ENCODE data around the gene C1QTNF8.

Gene C1QTNF8

GRCh38 chr16:1117176-1117900 lies 21.3 kb upstream of the C1QTNF8 start:
- H3K9me3 ChIP-seq (ENCODE audit: low read length), result no peaks in the 10 kb centered on the region
- H3K4me1 ChIP-seq (ENCODE audit: insufficient read depth, low read length, severe bottlenecking), result no peaks in the 10 kb centered on the region
- no peaks in the 10 kb centered on the region for H3K79me2 ChIP-seq (ENCODE audit: insufficient read depth, low read length)
- H3K36me3 ChIP-seq (ENCODE audit: insufficient read depth, low read length), result no peaks in the 10 kb centered on the region
- no peaks in the 10 kb centered on the region for H4K20me1 ChIP-seq (ENCODE audit: insufficient read depth, low read length)
- H3K27me3 ChIP-seq (ENCODE audit: insufficient read depth, low read length), result no peaks in the 10 kb centered on the region
- H3K4me3 ChIP-seq (ENCODE audit: low read depth, low read length, poor library complexity, severe bottlenecking), result no peak overlapping the region
- no peak overlapping the region for H3K9ac ChIP-seq (ENCODE audit: low read length)
- H3K9me2 ChIP-seq (ENCODE audit: low read depth, low read length), result no peaks in the 10 kb centered on the region
- no peak overlapping the region for H3K4me2 ChIP-seq (ENCODE audit: low read length)
- H3F3A ChIP-seq (ENCODE audit: insufficient read depth, low read length), result no peaks in the 10 kb centered on the region
- no peak overlapping the region for H2AFZ ChIP-seq (ENCODE audit: low read length)
- TF ChIP-seq EZH2 (IDR thresholded peaks at IDR 0.05; ENCODE audit: borderline replicate concordance, low read length) (no peak), CTCF (IDR thresholded peaks at IDR 0.05; ENCODE audit: low read length) (no peak)
- H3K27ac ChIP-seq (ENCODE audit: low read depth, low read length, poor library complexity, severe bottlenecking), result no peak overlapping the region

- Histone ChIP-seq H3K4me1 (ENCODE audit: insufficient read depth, low read length, severe bottlenecking) (no peaks in the 10 kb centered on the region), H3K4me3 (ENCODE audit: low read depth, low read length, poor library complexity, severe bottlenecking) (no peak overlapping the region), H3K79me2 (ENCODE audit: insufficient read depth, low read length) (no peaks in the 10 kb centered on the region), H3K9ac (ENCODE audit: low read length) (no peak overlapping the region), H3K27me3 (ENCODE audit: insufficient read depth, low read length) (no peaks in the 10 kb centered on the region), H2AFZ (ENCODE audit: low read length) (no peak overlapping the region), H3K36me3 (ENCODE audit: insufficient read depth, low read length) (no peaks in the 10 kb centered on the region), H4K20me1 (ENCODE audit: insufficient read depth, low read length) (no peaks in the 10 kb centered on the region), H3F3A (ENCODE audit: insufficient read depth, low read length) (no peaks in the 10 kb centered on the region), H3K27ac (ENCODE audit: low read depth, low read length, poor library complexity, severe bottlenecking) (no peak overlapping the region), H3K4me2 (ENCODE audit: low read length) (no peak overlapping the region), H3K9me3 (ENCODE audit: low read length) (no peaks in the 10 kb centered on the region), H3K9me2 (ENCODE audit: low read depth, low read length) (no peaks in the 10 kb centered on the region)
- TF ChIP-seq CTCF (IDR thresholded peaks at IDR 0.05; ENCODE audit: low read length), result no peak
- TF ChIP-seq EZH2 (IDR thresholded peaks at IDR 0.05; ENCODE audit: borderline replicate concordance, low read length), result no peak
These were observed 20.6 kb upstream of the C1QTNF8 start for GRCh38 chr16:1116693-1117077.

GRCh38 chr16:1113889-1114526 lies 18.0 kb upstream of the C1QTNF8 start:
- Histone ChIP-seq H3K79me2 (ENCODE audit: insufficient read depth, low read length) (no peaks in the 10 kb centered on the region), H3K36me3 (ENCODE audit: insufficient read depth, low read length) (no peaks in the 10 kb centered on the region), H3K4me2 (ENCODE audit: low read length) (no peak overlapping the region), H3K9me2 (ENCODE audit: low read depth, low read length) (no peaks in the 10 kb centered on the region), H3K4me3 (ENCODE audit: low read depth, low read length, poor library complexity, severe bottlenecking) (no peak overlapping the region), H3K27ac (ENCODE audit: low read depth, low read length, poor library complexity, severe bottlenecking) (no peak overlapping the region), H3K9ac (ENCODE audit: low read length) (no peak overlapping the region), H2AFZ (ENCODE audit: low read length) (no peak overlapping the region), H3F3A (ENCODE audit: insufficient read depth, low read length) (no peaks in the 10 kb centered on the region), H3K4me1 (ENCODE audit: insufficient read depth, low read length, severe bottlenecking) (no peaks in the 10 kb centered on the region), H4K20me1 (ENCODE audit: insufficient read depth, low read length) (no peaks in the 10 kb centered on the region), H3K9me3 (ENCODE audit: low read length) (no peaks in the 10 kb centered on the region), H3K27me3 (ENCODE audit: insufficient read depth, low read length) (0 out of 2 replicates have a peak, but pooled peaks cover 2% of the 10 kb centered on the region)
- TF ChIP-seq EZH2 (IDR thresholded peaks at IDR 0.05; ENCODE audit: borderline replicate concordance, low read length), result no peak
- TF ChIP-seq CTCF (IDR thresholded peaks at IDR 0.05; ENCODE audit: low read length), result no peak

Measured in OCI-LY1 (cell line).